Adrenal gland (tissue), 5 donors: ENCODE measurements around the gene TBCEL.

Experiments
- POLR2A ChIP-seq, 2 donors: fragments of 450-650 bp; IDR thresholded peaks; one replicate each; pipeline ENCODE4 v1.6.1; 2017; ENCODE audit warnings: antibody characterized with exemption in 2 of 2, mild to moderate bottlenecking in 2 of 2, moderate library complexity in 1 of 2
- TF ChIP-seq, protein P1 (sequence below), 6 experiments: fragments of 450-650 bp in 4 of 6; fragments of 200-600 bp in 2 of 6; sonication (generic) in 1 of 6; IDR thresholded peaks; 1 replicate in 5 of 6; 2 replicates in 1 of 6; pipeline versions ENCODE4 v1.5.1 to v1.8.0; 2016 to 2021; ENCODE audit warnings: antibody characterized with exemption in 6 of 6, mild to moderate bottlenecking in 2 of 6, moderate library complexity in 1 of 6
- donor health status: DM: no; HTN: no; CAD: no.

DNA sequence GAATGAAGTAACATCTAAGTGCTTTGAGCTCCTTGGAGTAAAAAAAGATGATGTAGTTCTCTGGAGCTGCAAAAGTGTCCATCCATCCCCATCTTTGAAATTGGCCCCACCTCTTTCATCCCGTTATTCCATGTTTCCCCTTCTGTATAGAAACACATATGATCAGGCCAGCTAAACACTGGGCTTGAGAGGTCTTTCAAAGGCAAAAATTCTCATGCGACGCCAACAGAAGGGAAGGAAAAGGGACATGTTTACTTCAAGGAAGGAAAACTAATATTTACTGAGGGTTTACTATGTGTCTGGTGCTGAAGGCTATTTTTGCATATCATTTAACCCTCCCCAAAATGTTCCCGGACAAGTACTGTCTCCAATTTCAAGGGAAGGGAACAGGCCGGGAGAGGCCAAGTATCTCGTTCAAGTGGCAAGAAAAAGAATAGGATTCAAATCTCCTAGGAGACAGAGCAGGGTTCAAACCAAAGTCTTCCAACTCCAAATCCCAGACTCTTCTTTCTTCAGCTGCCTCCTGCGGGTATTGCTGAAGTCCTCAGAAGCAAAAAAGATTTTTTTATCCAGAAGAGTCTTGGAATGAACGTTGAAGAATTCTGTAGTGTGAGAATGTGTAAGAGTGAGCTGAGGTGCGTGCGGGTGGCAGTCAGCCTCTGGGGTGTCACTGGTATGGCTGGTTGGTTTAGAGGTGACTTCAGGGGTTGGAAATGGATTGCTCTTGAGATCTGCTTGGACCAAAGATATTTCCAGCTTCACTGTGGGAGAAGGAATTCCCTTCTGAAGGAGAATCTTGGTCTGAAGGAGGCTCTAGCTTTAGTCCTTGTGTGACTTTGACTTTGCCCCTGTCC, 87.2 kb downstream of the TBCEL start:
- TF ChIP-seq POLR2A (IDR thresholded peaks at IDR 0.05): no peak
- TF ChIP-seq, protein P1, sequence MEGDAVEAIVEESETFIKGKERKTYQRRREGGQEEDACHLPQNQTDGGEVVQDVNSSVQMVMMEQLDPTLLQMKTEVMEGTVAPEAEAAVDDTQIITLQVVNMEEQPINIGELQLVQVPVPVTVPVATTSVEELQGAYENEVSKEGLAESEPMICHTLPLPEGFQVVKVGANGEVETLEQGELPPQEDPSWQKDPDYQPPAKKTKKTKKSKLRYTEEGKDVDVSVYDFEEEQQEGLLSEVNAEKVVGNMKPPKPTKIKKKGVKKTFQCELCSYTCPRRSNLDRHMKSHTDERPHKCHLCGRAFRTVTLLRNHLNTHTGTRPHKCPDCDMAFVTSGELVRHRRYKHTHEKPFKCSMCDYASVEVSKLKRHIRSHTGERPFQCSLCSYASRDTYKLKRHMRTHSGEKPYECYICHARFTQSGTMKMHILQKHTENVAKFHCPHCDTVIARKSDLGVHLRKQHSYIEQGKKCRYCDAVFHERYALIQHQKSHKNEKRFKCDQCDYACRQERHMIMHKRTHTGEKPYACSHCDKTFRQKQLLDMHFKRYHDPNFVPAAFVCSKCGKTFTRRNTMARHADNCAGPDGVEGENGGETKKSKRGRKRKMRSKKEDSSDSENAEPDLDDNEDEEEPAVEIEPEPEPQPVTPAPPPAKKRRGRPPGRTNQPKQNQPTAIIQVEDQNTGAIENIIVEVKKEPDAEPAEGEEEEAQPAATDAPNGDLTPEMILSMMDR (IDR thresholded peaks at IDR 0.05): no peak
